Activated CD4-positive, alpha-beta T cell treated with anti-CD3 and anti-CD28 coated beads for 1 hour (primary cell): ENCODE data around the gene EFCAB11.
A peak's percentile ranks its signal among the peaks of the same experiment; 100 is the strongest.

Experiments used
- DNase-seq: peaks from one replicate; pipeline ENCODE4 v3.0.0-alpha.2; 2020

The EFCAB11 gene

GRCh38 chr14:89956661-89957009, 2.1 kb upstream of the EFCAB11 start:
- DNase-seq = no peak

GRCh38 chr14:89955745-89956660, 1.5 kb upstream of the EFCAB11 start, which contains the start of gene TDP1:
Gene TDP1 (plus strand): TSS chr14:89955927. CDS start chr14:89963115, 7,188 bp downstream.
- peak; percentile 96 for DNase-seq

- DNase-seq = no peak
Observed at GRCh38 chr14:89955022-89955744, 653 bp upstream of the EFCAB11 start.

- DNase-seq = no peak
Observed at GRCh38 chr14:89953602-89954001, 928 bp downstream of the EFCAB11 start.

- no peak for DNase-seq
Observed at GRCh38 chr14:89952576-89952975, 2.0 kb downstream of the EFCAB11 start.

GRCh38 chr14:89947344-89947743, 7.2 kb downstream of the EFCAB11 start:
- DNase-seq = no peak

GRCh38 chr14:89941830-89942377, 12.6 kb downstream of the EFCAB11 start:
- DNase-seq = no peak

GRCh38 chr14:89936654-89937185, 17.8 kb downstream of the EFCAB11 start:
- DNase-seq = no peak

- DNase-seq = no peak
Observed at GRCh38 chr14:89933002-89933401, 21.5 kb downstream of the EFCAB11 start.

GRCh38 chr14:89927186-89927865, 27.2 kb downstream of the EFCAB11 start:
- DNase-seq = no peak

GRCh38 chr14:89926694-89927093, 27.8 kb downstream of the EFCAB11 start:
- no peak for DNase-seq

- no peak for DNase-seq
Observed at GRCh38 chr14:89924268-89924667, 30.3 kb downstream of the EFCAB11 start.

GRCh38 chr14:89922031-89922907, 32.3 kb downstream of the EFCAB11 start:
- DNase-seq = no peak

GRCh38 chr14:89921346-89921745, 33.2 kb downstream of the EFCAB11 start:
- no peak for DNase-seq

- no peak for DNase-seq
Observed at GRCh38 chr14:89920056-89920455, 34.5 kb downstream of the EFCAB11 start.

GRCh38 chr14:89918721-89919120, 35.8 kb downstream of the EFCAB11 start:
- DNase-seq = no peak

- DNase-seq = peak; percentile 29
Observed at GRCh38 chr14:89915114-89915878, 39.2 kb downstream of the EFCAB11 start.

GRCh38 chr14:89912667-89913211, 41.8 kb downstream of the EFCAB11 start:
- no peak for DNase-seq

- DNase-seq = no peak
Observed at GRCh38 chr14:89912221-89912620, 42.3 kb downstream of the EFCAB11 start.
